Right lobe of liver (tissue), 6 donors: Measurements from ENCODE around the gene DRC7. TPM values are rescaled to one million over a fixed set of nuclear protein-coding genes. Genes with fewer than 3 reads are reported as not detected.

Experiments
- ATAC-seq, 4 donors: fragments of 200-7000 bp; cut with Tn5 transposase; one replicate each; pipeline ENCODE4 v1.9.1; 2020; ENCODE audit warnings: mild to moderate bottlenecking in 4 of 4, moderate library complexity in 4 of 4
- DNase-seq, 3 donors: peaks; one replicate each; pipeline ENCODE4 v3.0.0-alpha.2; 2020
- H3K27ac ChIP-seq, 3 donors: fragments of 200-600 bp; one replicate each; pipeline ENCODE4 v1.8.0; 2022
- H3K27me3 ChIP-seq, 2 donors: fragments of 200-600 bp; one replicate each; pipeline ENCODE4 v1.8.0; 2022
- H3K36me3 ChIP-seq, 4 donors: fragments of 200-600 bp; sonication (generic) in 1 of 4; one replicate each; pipeline versions ENCODE4 v1.5.1 to v1.8.0; 2017 to 2022; ENCODE audit warnings: control low read depth in 1 of 4
- H3K4me1 ChIP-seq, 4 donors: fragments of 200-600 bp; sonication (generic) in 1 of 4; one replicate each; pipeline versions ENCODE4 v1.5.1 to v1.8.0; 2017 to 2022; ENCODE audit warnings: control low read depth in 1 of 4
- H3K4me3 ChIP-seq, 3 donors: fragments of 200-600 bp; one replicate each; pipeline ENCODE4 v1.8.0; 2022
- H3K9me3 ChIP-seq, 4 donors: fragments of 200-600 bp; sonication (generic) in 1 of 4; one replicate each; pipeline versions ENCODE4 v1.5.1 to v1.8.0; 2017 to 2022; ENCODE audit warnings: control low read depth in 1 of 4
- CTCF ChIP-seq, 4 donors: fragments of 200-600 bp in 3 of 4; fragments of 450-650 bp in 1 of 4; IDR thresholded peaks; one replicate each; pipeline versions ENCODE4 v1.5.1 to v1.8.0; 2016 to 2022; ENCODE audit warnings: antibody characterized with exemption in 4 of 4, mild to moderate bottlenecking in 2 of 4
- POLR2A ChIP-seq: fragments of 450-650 bp; IDR thresholded peaks from one replicate; pipeline ENCODE4 v1.6.1; 2017; ENCODE audit warnings: antibody characterized with exemption, mild to moderate bottlenecking
- WGBS: methylation state at CpG from one replicate; pipeline ENCODE4 v1.1.6; 2018; ENCODE audit warnings: low coverage, low lambda C conversion rate; ENCODE audit not compliant: insufficient coverage; ENCODE audit errors: missing lambda C conversion rate; 5-methylcytosine and 5-hydroxymethylcytosine counted together
- intact Hi-C, 2 donors: fragments of 100-400 bp; cut with DNase I; formaldehyde crosslinking; loops; one replicate each; pipeline versions ENCODE4 v1.11.2 to v1.14.1; 2022
- total RNA-seq, 6 experiments: library from RNA; depleted of rRNA in 2 of 6; stranded (reverse); fragments of >200 nt in 2 of 6; fragmentation: NEBNext Ultra II Directional in 3 of 6; extraction: Animal tissue kit (Norgen Biotek cat#: 25700) in 3 of 6; gene quantifications; one replicate each; pipeline versions ENCODE4 v1.1.0 to v1.2.4, GENCODE V29; 2016 to 2023
- donor health status: DM: no; HTN: yes; CAD: no.
- donor health status: DM: no; HTN: no; CAD: no.
- donor health status: DM: no; HTN: no; CAD: no.
- donor health status: DM: no; HTN: yes; CAD: no.
- donor health status: DM: no; HTN: yes; CAD: no.

Gene DRC7
- total RNA-seq, 6 experiments from 2014 or later, result 0.06 to 0.37 (median 0.19) TPM

DNA sequence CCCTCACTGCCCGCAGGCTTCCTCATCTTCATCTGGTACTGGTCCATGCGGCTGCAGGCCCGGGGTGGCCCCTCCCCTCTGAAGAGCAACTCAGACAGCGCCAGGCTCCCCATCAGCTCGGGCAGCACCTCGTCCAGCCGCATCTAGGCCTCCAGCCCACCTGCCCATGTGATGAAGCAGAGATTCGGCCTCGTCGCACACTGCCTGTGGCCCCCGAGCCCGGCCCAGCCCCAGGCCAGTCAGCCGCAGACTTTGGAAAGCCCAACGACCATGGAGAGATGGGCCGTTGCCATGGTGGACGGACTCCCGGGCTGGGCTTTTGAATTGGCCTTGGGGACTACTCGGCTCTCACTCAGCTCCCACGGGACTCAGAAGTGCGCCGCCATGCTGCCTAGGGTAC, 31.2 kb upstream of the DRC7 start:
- WGBS, result 100% methylated on average over 4 of the region's 21 CpGs
- ATAC-seq (no peak), DNase-seq (no peak)
- H3K27ac ChIP-seq, result no peak overlapping the region
- no peaks in the 10 kb centered on the region for H3K9me3 ChIP-seq
- H3K36me3 ChIP-seq, result no peaks in the 10 kb centered on the region
- H3K27me3 ChIP-seq, result no peaks in the 10 kb centered on the region
- intact Hi-C loops, result no loop called here
- no peak overlapping the region for H3K4me3 ChIP-seq
- TF ChIP-seq CTCF (IDR thresholded peaks at IDR 0.05), result no peak
- TF ChIP-seq POLR2A, result no peak
- H3K4me1 ChIP-seq, result peaks cover 0 to 12% (median 4%) of the 10 kb centered on the region in 4 donors

DNA sequence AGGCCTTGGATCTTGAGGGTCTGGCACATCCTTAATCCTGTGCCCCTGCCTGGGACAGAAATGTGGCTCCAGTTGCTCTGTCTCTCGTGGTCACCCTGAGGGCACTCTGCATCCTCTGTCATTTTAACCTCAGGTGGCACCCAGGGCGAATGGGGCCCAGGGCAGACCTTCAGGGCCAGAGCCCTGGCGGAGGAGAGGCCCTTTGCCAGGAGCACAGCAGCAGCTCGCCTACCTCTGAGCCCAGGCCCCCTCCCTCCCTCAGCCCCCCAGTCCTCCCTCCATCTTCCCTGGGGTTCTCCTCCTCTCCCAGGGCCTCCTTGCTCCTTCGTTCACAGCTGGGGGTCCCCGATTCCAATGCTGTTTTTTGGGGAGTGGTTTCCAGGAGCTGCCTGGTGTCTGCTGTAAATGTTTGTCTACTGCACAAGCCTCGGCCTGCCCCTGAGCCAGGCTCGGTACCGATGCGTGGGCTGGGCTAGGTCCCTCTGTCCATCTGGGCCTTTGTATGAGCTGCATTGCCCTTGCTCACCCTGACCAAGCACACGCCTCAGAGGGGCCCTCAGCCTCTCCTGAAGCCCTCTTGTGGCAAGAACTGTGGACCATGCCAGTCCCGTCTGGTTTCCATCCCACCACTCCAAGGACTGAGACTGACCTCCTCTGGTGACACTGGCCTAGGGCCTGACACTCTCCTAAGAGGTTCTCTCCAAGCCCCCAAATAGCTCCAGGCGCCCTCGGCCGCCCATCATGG, 30.5 kb upstream of the DRC7 start:
- Histone ChIP-seq H3K9me3 (no peaks in the 10 kb centered on the region), H3K4me1 (peaks cover 0 to 12% (median 4%) of the 10 kb centered on the region in 4 donors), H3K27me3 (no peaks in the 10 kb centered on the region), H3K36me3 (no peaks in the 10 kb centered on the region), H3K4me3 (no peak overlapping the region), H3K27ac (no peak overlapping the region)
- DNase-seq (no peak), ATAC-seq (no peak)
- no peak for TF ChIP-seq CTCF (IDR thresholded peaks at IDR 0.05)
- no peak for TF ChIP-seq POLR2A
- 85% methylated on average over 5 of the region's 15 CpGs for WGBS
- intact Hi-C loops, result no loop called here

- DNase-seq (no peak), ATAC-seq (no peak)
- H3K4me1 ChIP-seq, result peaks cover 0 to 12% (median 4%) of the 10 kb centered on the region in 4 donors
- intact Hi-C loops, result no loop called here
- H3K4me3 ChIP-seq, result no peak overlapping the region
- WGBS, result 76% methylated on average over 5 of the region's 6 CpGs
- H3K27me3 ChIP-seq, result no peaks in the 10 kb centered on the region
- TF ChIP-seq CTCF (IDR thresholded peaks at IDR 0.05) (no peak), POLR2A (no peak)
- no peaks in the 10 kb centered on the region for H3K9me3 ChIP-seq
- H3K27ac ChIP-seq, result no peak overlapping the region
- H3K36me3 ChIP-seq, result no peaks in the 10 kb centered on the region
Observed at GRCh38 chr16:57664662-57665025, 30.0 kb upstream of the DRC7 start.

GRCh38 chr16:57665541-57665940, 29.1 kb upstream of the DRC7 start:
- H3K4me1 ChIP-seq, result peaks cover 0 to 12% (median 4%) of the 10 kb centered on the region in 4 donors
- no peak overlapping the region for H3K4me3 ChIP-seq
- DNase-seq (no peak), ATAC-seq (no peak)
- TF ChIP-seq CTCF (IDR thresholded peaks at IDR 0.05) (no peak), POLR2A (no peak)
- H3K27me3 ChIP-seq, result no peaks in the 10 kb centered on the region
- no peaks in the 10 kb centered on the region for H3K36me3 ChIP-seq
- no peak overlapping the region for H3K27ac ChIP-seq
- intact Hi-C loops, result no loop called here
- WGBS, result 80% methylated on average over 2 of the region's 4 CpGs
- no peaks in the 10 kb centered on the region for H3K9me3 ChIP-seq
